ENCODE results near the gene NAT9. TPM values are rescaled to one million over a fixed set of nuclear protein-coding genes. Genes with fewer than 3 reads are reported as not detected.

Gene NAT9
- total and polyA plus RNA-seq, 10 donors = 25.6 to 48.4 (median 38.5) TPM

DNA sequence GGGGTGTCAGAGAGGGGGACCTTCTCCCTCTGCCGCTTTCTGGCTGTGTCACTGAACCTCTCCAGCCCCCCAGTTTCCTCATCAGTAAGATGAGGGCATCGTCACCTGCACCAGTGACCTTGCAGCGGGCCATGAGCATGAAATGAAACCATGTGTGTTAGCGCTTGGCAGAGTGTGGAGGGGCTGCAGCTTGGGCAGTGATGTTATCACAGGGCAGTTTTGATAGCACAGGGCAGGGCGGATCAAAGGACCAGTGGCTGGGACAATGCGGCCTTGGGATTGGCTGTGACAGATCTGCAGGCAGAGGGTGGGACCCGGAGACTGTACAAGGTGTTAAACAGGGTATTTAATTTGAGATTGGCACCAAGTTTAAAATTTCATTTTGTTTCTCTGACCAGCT is 38.9 kb upstream of the NAT9 start:
- H3K27me3 ChIP-seq (replicated peaks in 1 of 7) = no peaks in the 10 kb centered on the region
- H3K9me3 ChIP-seq = no peaks in the 10 kb centered on the region
- 82 to 89% (median 88%) methylated on average over 7 of the region's 7 CpGs for WGBS, 5 donors
- DNase-seq = no peak
- intact Hi-C loops (cut with DNase I; ENCODE audit: low total_unique reads) = no loop called here
- no peak for TF ChIP-seq POLR2A (IDR thresholded peaks at IDR 0.05)
- H3K27ac ChIP-seq = no peak overlapping the region
- H3K36me3 ChIP-seq = peaks cover 0 to 77% (median 8%) of the 10 kb centered on the region in 6 donors
- peaks cover 0 to 43% (median 13%) of the 10 kb centered on the region in 6 donors for H3K4me1 ChIP-seq
- no peak overlapping the region for H3K4me3 ChIP-seq

DNA sequence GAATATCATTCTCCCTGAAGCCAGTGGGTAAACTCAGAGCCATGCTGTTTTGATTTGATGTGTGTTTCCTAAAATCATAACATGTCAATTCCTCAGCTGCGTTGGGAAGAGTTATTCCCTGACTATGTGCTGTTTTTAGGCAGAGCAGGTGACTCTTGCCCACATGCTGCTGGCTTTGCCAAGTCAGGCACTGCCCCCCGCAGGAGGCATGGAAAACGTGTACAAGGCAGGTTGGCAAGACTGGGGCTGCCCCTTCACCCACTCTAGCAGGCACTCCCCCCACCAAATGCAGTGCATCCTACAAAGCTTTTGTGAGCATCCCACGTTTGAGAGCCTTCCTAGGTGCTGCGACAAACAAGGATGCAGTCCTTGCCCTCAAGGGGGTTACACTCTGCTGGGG is 38.3 kb upstream of the NAT9 start:
- no peaks in the 10 kb centered on the region for H3K9me3 ChIP-seq
- TF ChIP-seq POLR2AphosphoS5 (IDR thresholded peaks at IDR 0.05) = no peak
- no peak for TF ChIP-seq POLR2A (IDR thresholded peaks at IDR 0.05)
- TF ChIP-seq, protein P1, sequence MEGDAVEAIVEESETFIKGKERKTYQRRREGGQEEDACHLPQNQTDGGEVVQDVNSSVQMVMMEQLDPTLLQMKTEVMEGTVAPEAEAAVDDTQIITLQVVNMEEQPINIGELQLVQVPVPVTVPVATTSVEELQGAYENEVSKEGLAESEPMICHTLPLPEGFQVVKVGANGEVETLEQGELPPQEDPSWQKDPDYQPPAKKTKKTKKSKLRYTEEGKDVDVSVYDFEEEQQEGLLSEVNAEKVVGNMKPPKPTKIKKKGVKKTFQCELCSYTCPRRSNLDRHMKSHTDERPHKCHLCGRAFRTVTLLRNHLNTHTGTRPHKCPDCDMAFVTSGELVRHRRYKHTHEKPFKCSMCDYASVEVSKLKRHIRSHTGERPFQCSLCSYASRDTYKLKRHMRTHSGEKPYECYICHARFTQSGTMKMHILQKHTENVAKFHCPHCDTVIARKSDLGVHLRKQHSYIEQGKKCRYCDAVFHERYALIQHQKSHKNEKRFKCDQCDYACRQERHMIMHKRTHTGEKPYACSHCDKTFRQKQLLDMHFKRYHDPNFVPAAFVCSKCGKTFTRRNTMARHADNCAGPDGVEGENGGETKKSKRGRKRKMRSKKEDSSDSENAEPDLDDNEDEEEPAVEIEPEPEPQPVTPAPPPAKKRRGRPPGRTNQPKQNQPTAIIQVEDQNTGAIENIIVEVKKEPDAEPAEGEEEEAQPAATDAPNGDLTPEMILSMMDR (IDR thresholded peaks at IDR 0.05 in 8 of 11, conservative IDR thresholded peaks at IDR 0.05 in 3 of 11) = no peak
- no peak overlapping the region for H3K4me3 ChIP-seq
- H3K4me1 ChIP-seq = peaks cover 0 to 49% (median 13%) of the 10 kb centered on the region in 6 donors
- WGBS, 5 donors = 83 to 93% (median 85%) methylated on average over 5 of the region's 5 CpGs
- intact Hi-C loops (cut with DNase I; ENCODE audit: low total_unique reads) = no loop called here
- H3K27ac ChIP-seq = no peak overlapping the region
- DNase-seq = no peak
- H3K27me3 ChIP-seq (replicated peaks in 1 of 7) = no peaks in the 10 kb centered on the region
- peaks cover 0 to 77% (median 6%) of the 10 kb centered on the region in 6 donors for H3K36me3 ChIP-seq

DNA sequence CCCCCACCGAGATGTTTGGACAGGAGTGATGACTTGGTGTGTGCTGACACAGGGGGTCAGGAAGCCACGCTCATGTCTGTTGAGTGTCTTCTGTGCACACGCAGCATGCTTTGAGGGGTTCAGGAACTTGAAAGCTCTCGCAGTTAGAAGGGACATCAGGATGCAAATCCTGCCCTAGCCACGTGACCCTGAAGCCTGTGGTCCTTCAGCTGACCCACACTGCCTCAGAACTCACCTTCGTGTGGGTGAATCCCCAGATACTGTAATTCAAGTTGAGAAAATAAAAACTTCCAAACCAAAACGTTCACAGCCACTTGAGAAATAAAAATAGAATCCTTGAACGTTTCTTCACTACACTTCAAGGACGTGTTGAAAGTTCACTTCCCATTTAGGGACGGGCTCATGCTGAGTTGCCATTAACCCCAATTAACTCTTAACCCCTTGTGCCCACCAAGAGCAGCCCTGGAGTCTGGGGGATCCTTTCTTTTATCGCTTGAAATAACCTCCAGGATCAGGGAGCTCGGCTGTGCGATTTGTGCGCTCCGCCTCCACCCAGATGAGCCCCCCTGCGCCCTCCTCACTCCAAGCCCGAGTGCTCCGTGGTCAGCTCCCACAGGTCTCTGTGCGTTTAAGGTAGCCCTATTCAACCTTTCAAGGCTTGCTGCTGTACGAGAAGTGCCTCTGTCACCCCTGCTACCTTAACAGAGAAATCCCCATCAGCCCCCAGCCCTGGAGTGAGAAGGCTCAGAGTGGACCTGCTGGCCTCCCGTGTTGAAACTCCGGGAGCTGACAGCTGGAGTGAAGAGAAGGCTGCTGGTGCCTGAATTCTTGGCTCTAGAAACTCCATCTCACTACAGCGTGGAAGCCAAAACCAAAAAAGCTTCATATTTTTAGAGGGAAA is 36.2 kb upstream of the NAT9 start:
- Histone ChIP-seq H3K27me3 (replicated peaks in 1 of 7) (no peaks in the 10 kb centered on the region), H3K9me3 (no peaks in the 10 kb centered on the region), H3K36me3 (peaks cover 0 to 72% (median 4%) of the 10 kb centered on the region in 6 donors), H3K27ac (no peak overlapping the region), H3K4me1 (peaks cover 0 to 62% (median 13%) of the 10 kb centered on the region in 6 donors), H3K4me3 (no peak overlapping the region)
- intact Hi-C loops (cut with DNase I; ENCODE audit: low total_unique reads) = no loop called here
- TF ChIP-seq, protein P1 (IDR thresholded peaks at IDR 0.05 in 8 of 11, conservative IDR thresholded peaks at IDR 0.05 in 3 of 11) = no peak
- TF ChIP-seq POLR2A (IDR thresholded peaks at IDR 0.05) (no peak), POLR2AphosphoS5 (IDR thresholded peaks at IDR 0.05) (no peak)
- 57 to 75% (median 62%) methylated on average over 23 of the region's 23 CpGs for WGBS, 5 donors
- no peak for DNase-seq

DNA sequence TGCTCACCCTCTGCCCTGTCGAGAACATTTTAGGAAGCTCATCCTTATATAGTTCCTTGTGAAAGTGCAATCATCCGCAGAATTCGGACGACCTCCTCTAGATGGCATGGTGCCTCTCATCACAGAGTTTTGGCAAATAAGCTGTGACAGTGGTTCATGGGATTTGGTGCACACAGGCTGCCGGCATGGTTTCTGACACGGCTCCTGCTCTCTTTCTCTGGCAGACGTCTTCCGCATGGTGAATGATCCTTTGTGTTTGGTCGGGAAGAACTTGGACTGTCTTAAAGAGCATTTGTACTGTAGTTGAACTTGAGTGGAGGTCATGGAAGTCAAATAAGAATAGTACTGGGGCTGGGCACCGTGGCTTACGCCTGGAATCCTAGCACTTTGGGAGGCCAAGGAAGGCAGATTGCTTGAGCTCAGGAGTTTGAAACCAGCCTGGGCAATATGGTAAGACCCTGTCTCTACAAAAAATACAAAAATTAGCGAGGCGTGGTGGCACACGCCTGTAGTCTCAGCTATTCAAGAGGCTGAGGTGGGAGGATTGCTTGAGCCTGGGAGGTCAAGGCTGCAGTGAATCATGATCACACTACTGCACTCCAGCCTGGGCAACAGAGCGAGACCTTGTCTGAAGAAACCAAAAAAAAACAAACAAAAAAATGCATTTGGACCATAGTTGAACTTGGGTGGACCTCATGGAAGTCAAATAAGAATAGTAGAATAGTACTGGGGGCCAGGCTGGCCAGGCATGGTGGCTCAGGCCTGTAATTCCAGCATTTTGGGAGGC is 34.7 kb upstream of the NAT9 start:
- intact Hi-C loops (cut with DNase I; ENCODE audit: low total_unique reads) = no loop called here
- 90% methylated on average over 12 to 15 of the region's 15 CpGs for WGBS, 5 donors

More for the DNA sequence above, 34.7 kb upstream of the NAT9 start:
- Histone ChIP-seq H3K4me3 (no peak overlapping the region), H3K27ac (no peak overlapping the region), H3K36me3 (peaks cover 0 to 77% (median 5%) of the 10 kb centered on the region in 6 donors), H3K9me3 (no peaks in the 10 kb centered on the region), H3K4me1 (peaks cover 0 to 60% (median 13%) of the 10 kb centered on the region in 6 donors), H3K27me3 (replicated peaks in 1 of 7) (no peaks in the 10 kb centered on the region)
- TF ChIP-seq, protein P1 (IDR thresholded peaks at IDR 0.05 in 8 of 11, conservative IDR thresholded peaks at IDR 0.05 in 3 of 11) = no peak
- no peak for TF ChIP-seq POLR2AphosphoS5 (IDR thresholded peaks at IDR 0.05)
- no peak for TF ChIP-seq POLR2A (IDR thresholded peaks at IDR 0.05)
- no peak for DNase-seq

Data from spleen (tissue), 11 donors.